Activated CD4-positive, alpha-beta T cell treated with anti-CD3 and anti-CD28 coated beads, Interleukin-10, Interleukin-2, amounts not matched to agents 100 ng/mL and 50 ng/mL, durations not matched to agents 16 hours and 8 hours (primary cell): ENCODE measurements around the gene CFAP251.
A peak's percentile ranks its signal among the peaks of the same experiment; 100 is the strongest.

Experiments
- DNase-seq: peaks from one replicate; pipeline ENCODE4 v3.0.0-alpha.2; 2020

The CFAP251 gene

DNA sequence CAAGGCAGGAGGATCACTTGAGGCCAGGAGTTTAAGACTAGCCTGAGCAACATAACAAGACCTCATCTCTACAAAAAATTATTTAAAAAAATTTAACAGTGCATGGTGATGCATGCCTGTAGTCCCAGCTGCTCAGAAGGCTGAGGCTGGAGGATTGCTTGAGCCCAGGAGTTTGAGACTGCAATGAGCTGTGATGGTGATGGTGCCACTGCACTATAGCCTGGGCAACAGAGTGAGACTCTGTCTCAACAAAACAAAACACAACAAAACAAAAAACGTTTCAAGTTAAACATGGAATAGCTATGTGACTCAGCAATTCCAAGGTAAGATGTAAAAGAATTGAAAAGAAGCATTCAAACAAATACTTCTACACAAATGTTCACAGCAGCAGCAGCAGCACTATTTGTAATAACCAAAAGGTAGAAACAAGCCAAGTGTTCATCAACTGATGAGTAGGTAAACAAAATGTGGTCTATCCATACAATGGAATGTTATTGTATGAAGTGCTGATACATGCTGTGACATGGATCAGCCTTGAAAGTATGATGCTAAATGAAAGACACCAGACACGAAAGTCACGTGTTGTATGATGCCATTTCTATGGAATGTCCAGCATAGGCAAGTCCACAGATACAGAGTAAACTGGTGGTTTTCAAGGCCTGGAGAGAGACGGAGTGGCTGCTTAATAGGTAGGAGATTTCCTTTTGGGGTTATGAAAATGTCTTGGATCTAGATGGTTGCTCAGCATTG is 31.4 kb downstream of the CFAP251 start:
- DNase-seq, result no peak

GRCh38 chr12:121953117-121953692 is 34.8 kb downstream of the CFAP251 start:
- no peak for DNase-seq

DNA sequence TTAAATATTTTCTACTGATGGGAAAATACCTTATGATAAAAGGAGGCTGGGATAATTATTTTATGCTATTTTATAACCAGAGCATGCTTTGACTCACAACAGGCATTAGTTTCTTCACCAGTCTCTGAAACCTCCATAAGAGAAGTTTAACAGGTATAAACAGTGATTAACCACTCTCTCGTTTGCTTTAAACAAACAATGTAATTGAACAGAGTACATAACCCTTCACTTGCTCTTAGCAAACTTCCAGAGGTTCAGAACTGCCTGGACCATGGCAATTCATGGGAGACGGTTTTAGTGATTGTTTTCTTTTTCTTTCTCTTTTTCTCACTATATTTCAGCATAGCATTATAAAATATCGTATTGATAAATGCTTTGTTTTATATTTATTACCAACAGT is 35.3 kb downstream of the CFAP251 start:
- DNase-seq, result no peak

- no peak for DNase-seq
Measured at GRCh38 chr12:121955258-121956237, 37.2 kb downstream of the CFAP251 start.

DNA sequence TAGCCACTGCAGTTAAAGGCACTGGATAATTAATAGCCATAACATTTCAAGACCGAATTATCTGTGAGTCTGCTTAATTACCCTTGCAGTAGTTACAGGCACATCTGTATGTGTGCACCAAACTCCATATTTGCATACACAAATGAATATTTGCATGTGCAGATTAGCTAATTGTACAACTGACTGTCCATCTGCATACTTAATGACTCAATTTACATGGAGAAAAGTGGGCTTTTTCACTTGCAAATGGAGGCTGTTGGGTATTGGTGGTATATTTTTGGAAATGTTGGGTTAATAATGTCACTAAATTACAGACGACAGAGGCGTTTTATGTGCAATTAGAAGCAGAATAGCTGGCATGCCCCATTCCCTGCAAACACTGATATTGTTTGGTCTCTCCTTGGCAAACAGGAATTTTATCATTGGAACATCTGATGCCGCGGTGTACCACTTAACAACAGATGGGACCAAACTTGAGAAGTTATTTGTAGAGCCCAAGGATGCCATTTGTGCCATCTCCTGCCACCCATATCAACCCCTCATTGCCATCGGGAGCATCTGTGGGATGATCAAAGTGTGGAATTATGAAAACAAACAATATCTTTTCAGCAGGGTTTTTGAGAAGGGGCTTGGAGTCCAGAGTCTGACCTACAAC is 39.6 kb downstream of the CFAP251 start:
- DNase-seq, result no peak

GRCh38 chr12:121958541-121959240 is 40.3 kb downstream of the CFAP251 start:
- DNase-seq, result no peak

DNA sequence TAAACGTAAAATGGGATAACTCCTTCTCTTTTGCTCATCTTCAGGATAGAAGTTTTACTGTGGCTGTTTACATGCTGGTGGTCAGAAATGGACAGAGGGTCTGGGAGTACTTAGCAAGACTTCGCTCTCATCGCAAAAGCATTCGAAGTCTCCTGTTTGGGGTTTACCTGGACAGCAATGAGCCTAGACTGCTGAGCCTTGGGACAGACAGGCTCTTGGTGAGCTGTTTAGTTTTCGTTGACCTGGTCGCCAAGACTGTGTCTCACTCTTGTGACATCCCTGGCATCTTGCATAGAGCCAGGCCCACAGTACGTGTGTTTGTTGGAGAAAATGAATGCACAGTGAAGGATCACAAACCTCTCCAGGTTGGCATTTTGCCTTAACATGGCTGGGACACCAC is 42.1 kb downstream of the CFAP251 start:
- no peak for DNase-seq

DNA sequence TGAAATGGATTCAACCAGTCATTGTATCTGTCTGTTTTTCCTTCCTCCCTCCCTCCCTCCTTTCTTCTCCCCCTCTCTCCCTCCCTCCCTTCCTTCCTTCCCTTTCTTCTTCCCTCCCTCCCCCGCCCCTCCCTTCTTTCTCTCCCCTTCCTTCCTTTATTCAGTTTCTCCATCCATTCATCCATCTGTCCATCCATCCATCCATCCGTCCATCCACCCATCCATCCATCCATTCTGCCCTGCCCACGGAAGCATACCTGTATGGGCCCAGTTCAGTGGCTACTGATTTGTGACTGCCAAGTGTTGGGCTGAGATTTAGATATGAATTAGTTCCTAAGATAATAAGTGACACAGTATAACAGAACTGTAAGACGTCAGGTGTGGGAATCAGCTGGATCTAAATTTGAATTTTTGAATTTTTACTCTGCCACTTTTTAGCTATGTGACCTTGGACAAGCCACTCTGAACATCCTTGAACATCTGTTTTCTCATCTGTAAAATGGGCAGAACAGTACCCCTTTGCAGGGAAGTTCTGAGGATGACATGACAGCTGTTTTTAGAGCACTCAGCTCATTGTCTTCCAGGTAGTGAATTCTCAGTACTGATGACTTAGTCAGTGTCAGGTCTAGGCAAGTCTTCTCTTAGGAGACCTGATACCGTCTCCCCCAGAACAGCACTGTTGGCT is 42.9 kb downstream of the CFAP251 start:
- no peak for DNase-seq

DNA sequence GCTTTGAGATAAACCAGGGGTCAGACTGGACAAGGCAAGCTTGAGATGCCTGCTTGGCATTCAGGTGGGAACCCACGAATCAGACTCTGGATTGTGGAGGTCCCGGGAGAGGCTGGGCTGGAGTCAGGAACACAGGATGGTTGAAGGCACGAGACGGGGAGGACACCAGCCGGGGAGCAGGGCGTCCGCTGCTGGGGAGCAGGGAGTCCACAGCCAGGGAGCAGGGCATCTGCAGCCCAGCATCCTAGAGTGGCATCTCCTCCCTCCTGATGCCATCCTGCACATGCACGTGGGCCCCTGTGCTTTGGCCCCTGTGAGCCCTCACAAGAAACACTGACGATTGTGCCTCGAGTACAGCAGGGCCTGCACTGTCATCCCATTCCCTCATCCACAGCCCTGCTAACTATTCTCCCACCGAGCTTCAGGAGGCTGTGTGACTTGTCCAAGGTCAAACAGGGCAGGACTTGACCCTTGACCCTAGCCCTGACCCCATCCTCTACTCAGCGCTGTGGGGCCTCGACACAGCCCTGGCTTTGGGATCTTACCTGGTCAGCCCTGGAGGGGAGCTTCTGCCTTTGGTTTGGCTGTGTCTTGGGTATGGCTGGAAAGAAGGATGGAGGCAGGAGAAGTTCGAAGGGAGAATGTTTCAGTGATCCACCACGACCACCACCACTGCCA is 45.1 kb downstream of the CFAP251 start:
- no peak for DNase-seq

DNA sequence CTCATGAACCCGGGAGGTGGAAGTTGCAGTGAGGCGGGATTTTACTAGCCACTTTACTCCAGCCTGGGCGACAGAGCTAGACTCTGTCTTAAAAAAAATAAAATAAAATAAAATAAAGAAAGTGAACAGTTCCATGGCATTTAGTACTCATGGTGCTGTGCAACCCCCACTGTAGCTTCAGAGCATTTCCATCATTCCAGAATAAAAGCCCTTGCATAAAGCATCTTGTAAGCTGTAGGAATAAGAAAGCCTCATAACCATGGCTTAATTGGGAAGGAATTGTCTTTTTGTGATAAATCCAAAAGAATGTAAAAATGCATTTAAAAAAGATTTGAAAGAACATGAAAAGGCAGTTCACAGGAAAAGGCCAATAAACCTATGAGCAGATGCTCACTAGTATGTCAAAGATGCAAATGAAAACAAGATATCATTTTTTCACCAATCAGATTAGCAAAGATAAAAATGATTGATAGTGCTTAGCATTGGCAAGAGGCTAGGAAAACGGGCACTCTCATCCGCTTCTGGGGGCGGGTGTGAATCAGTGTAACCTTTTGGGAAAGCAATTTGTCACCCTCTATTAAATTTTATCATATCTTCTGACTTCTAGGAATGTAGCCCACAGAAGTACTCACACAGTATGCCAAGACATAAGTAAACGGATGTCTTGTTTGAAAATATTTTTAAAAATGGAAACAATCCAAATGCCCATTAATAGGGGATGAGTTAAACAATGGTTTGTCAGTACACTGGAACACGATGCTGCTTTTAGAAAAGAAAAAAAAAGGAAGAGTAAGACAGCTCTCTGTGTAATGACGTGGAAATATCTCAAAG is 46.6 kb downstream of the CFAP251 start:
- DNase-seq, result no peak

GRCh38 chr12:121966959-121967358 is 48.6 kb downstream of the CFAP251 start:
- DNase-seq, result no peak

GRCh38 chr12:121968876-121969275 is 50.5 kb downstream of the CFAP251 start:
- DNase-seq, result no peak

DNA sequence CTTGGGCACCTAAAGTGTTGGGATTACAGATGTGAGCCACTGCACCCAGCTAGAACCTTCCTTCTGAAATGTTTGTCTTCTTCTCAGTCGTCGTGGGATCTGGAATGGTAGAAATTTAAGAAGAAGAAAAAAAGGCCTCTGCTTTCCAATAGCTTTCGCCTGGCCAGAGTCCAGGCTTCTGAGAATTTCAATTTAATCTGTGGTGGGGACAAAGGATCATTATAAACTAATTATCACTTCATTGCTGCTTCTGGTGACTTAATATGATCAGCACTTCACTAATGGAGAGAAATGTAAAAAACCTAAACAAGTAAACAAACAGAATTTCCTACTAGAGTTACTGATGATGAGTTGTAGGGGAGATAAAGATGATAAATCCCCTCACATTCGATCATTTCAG is 51.3 kb downstream of the CFAP251 start:
- DNase-seq, result no peak

DNA sequence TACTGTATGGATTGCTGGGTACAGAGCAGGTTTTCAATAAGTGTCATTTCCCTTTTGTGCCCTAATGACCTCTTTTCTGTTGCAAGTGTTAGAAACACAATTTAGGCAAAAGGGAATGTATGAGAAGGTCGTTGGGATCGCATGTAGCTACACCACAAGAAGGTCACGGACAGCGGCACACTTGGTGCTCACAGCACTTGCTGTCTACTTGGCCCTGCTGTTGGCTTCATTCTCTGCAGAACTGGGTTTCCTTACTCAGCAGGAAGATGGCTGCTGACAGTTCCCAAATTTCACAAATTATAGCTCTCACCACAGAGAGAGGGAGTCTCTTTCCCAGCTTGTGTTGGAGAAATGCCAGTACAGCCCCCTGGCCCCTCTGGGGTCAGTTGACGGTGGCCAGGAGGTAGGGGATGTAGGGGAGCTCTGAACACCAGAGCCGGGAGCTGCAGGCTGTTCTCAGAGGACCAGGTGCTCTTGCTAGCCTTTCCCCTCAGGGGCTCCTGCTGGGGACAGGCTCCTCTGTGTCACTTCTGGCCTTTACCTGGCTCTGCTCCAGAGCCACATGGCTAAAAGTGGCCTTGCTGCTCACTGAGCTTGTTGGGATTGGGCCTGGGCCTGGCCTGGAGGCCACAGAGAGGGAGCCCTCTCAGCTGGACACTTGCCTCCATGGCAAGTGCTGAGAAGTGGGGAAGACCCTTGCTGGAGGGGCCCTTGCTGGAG is 52.3 kb downstream of the CFAP251 start:
- no peak for DNase-seq

DNA sequence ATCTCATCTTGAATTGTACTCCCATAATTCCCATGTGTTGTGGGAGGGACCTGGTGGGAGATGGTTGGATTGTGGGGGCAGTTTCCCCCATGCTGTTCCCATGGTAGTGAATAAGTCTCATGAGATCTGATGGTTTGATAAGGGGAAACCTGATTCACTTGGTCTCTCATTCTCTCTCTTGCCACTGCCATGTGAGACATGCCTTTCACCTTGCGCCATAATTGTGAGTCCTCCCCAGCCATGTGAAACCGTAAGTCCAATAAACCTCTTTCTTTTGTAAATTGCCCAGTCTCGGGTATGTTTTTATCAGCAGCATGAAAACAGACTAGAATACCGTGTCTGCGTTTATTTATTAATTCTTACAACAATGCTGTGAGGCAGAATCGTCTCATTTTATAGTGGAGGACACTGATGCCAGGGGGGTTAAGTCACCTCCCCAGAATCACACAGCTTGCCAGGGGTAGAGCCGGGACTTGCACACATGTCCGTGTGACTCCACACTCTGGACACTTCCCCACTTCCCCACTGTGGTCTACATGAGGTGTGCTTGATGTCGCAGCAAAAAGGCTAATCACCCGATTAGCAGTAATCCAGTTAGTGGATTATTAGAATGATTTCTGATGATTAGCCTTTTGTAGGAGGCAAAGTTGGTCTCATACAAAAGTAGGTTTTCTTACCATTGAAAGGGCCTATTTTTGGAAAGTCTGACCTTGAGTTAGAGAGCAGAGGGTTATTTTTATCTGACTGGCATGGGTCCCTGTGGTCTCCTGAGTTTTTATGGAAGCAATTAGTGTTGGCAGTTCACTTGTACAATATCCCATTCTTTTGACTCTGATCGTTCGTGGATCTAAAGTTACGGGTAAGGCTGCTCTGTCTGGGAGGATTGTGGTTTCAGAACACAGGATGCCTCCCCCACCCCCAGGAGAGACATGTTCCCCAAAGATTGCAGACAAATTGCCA is 55.9 kb downstream of the CFAP251 start:
- no peak for DNase-seq

DNA sequence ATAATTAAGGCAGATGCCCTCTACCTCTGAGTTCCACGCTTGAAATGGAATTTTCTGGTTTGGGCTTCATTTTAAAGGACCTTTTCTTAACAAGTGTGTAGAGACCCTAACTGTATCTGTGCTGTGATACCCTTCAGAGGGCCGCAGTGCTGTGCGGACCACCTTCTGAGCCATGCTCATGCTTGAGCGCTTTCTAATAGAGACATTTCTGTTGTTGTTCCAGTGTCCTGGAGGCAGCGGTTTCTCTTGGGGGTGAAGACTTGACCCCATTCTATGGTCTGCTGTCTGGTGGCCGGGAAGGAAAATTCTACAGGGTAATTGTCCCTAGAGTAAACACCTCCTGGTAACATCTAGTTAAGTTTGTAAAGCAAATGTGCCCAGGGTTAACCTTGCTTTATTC is 56.6 kb downstream of the CFAP251 start:
- no peak for DNase-seq

DNA sequence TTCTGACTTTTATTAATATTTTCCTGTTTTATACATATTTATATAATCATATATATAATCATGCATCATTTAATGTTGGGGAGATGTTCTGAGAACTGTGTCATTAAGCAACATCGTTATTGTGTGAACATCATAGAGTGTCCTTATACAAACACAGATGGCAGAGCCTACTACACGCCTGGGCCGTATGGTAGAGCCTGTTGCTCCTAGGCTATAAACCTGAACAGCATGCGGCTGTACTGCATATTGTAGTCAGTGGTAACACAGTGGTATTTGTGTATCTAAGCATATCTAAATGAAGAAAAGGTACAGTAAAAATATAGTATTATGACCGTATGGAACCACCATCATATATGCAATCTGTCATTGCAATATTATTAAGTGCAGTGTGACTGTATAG is 58.6 kb downstream of the CFAP251 start:
- DNase-seq, result no peak

GRCh38 chr12:121980191-121980891 is 61.9 kb downstream of the CFAP251 start:
- DNase-seq, result peak; percentile 37
